Cardiac septum (tissue), 1 donor: ENCODE data around the gene MAP7. TPM values are rescaled to one million over a fixed set of nuclear protein-coding genes. Genes with fewer than 3 reads are reported as not detected.
"Not testable (repeated sequence)": the region's sequence is repeated elsewhere in the genome, so short reads cannot be mapped to it uniquely, and the experiment has no call there.

ENCODE experiments used
- DNase-seq: peaks from one replicate; pipeline ENCODE4 v3.0.0-alpha.2; 2020; ENCODE audit warnings: low spot score
- intact Hi-C: fragments of 100-400 bp; cut with DNase I; formaldehyde crosslinking; loops from one replicate; pipeline ENCODE4 v1.14.0; 2022
- total RNA-seq: library from RNA; stranded (reverse); fragmentation: NEBNext Ultra II Directional; extraction: Animal tissue kit (Norgen Biotek cat#: 25700); gene quantifications from one replicate; pipeline ENCODE4 v1.2.1, GENCODE V29; 2021
- donor health status: DM: no; HTN: no; CAD: no.

The MAP7 gene
- total RNA-seq, 1 donor from 2014 or later: 1.5 TPM

DNA sequence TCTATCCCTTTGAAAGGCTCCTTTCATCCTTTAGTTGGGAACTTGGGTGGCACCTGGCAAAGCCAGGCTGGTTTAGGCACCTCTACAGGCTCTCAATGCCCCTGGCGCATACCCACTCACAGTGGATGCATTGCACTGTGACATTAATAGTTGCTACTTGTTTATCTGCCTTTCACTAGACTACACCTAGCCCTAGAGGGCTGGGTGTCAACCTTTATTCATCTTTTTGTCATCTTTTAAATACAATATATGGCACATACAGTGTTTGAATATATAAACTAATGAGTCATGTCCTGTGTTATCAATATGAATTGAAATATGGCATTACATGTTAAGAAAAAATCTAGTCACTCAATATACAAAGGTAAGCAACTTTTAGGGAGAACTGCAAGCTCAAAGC, 140.6 kb downstream of the MAP7 start:
- no peak for DNase-seq
- intact Hi-C loops: no loop called here

DNA sequence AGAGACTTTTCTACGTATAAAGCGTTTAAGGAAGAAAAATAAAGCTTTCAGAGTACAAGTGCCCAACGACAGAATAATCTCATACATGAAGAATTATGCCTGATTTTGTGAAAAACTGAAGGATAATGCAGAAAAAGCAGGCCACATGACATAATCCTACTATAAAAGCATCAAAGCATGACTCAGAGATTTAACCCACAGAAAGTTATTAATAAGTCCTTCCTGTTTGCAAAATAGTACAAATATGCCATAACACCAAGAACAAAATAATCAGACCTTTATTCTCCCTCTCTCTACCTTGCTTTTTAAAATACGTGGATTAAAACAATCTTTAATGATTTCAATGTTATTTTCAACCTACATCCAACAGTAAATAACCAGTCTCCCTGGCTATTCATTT, 142.0 kb downstream of the MAP7 start:
- DNase-seq: no peak
- intact Hi-C loops: no loop called here

DNA sequence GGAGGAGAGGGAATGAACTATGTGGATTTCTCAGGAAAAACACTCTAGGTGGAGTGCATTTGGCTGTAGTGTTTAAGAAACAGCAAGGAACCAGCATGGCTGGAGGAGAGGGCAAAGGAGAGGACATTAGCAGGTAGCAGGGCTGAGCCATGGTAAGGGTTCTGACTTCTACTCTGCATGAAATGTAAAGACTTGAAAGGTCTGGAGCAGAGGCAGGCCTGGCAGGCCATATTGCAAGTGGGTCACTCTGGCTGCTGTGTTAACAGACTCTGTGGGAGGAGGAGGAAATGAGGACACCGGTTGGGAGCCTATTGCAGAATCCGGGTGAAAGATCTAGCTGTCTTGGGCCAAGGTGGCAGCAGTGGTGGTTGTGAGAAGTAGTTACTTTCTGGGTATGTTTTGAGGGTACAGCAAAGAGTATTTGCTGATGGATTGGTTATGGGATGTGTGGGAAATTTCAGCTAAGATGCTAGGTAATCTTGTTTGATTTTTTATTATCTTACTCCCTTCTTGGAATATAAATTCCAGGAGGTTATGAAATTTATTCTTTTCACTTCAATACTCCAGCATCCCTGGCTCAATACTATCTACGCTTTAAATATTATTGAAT, 144.7 kb downstream of the MAP7 start:
- DNase-seq: no peak
- intact Hi-C loops: no loop called here

DNA sequence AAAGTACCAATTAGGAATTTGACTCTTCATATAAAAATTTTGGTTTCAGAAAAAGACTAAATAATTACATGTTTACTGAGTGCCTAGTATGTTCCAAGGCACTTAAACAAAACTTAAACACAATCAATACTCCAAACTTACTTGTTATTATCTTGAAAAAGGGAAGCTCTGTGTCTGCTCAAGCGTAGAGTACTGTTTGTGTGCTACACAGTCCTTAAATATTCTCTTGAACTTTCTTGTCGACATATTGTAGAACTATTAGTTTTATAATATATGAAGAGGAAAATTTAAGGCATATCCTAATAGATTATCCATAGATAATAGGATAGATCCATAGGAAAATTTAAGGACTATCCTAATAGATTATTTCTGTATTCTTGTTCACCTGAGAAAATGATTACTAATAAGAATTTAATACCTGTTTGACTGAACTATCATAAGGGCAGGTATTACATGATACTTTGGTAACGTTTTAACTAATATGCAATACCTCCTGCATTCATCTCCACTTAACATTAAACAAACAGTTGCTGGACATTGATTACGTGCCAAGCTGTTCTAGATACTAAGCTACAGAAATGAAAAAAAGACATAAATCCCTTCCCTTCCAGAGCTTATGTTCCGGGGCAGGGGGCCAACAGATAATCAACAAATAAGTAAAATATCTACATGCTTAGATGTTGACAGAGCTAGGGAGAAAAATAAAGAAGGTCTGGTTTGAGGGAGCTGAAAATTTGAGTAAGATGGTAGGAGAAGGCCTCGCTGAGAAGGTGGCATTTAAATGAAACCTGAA, 145.4 kb downstream of the MAP7 start:
- no peak for DNase-seq
- intact Hi-C loops: no loop called here

DNA sequence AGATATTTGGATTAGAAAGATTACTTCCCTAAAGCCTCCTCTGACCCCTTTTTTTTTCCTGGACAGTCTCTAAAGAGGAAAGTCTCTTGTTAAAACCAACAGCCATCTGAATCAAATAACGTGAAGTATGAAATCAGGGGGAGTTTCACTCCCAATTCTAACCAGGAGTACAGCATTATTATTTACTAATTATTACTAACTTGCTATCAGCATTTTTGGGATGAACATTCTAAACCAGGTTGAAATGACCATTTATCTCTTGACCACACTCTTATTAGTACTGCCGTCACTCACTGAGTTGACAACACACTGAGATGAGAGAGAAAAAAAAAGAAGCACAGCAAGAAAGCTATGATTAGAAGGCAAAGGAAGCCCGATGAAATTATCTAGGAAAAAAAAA, 146.2 kb downstream of the MAP7 start:
- no peak for DNase-seq
- intact Hi-C loops: no loop called here

DNA sequence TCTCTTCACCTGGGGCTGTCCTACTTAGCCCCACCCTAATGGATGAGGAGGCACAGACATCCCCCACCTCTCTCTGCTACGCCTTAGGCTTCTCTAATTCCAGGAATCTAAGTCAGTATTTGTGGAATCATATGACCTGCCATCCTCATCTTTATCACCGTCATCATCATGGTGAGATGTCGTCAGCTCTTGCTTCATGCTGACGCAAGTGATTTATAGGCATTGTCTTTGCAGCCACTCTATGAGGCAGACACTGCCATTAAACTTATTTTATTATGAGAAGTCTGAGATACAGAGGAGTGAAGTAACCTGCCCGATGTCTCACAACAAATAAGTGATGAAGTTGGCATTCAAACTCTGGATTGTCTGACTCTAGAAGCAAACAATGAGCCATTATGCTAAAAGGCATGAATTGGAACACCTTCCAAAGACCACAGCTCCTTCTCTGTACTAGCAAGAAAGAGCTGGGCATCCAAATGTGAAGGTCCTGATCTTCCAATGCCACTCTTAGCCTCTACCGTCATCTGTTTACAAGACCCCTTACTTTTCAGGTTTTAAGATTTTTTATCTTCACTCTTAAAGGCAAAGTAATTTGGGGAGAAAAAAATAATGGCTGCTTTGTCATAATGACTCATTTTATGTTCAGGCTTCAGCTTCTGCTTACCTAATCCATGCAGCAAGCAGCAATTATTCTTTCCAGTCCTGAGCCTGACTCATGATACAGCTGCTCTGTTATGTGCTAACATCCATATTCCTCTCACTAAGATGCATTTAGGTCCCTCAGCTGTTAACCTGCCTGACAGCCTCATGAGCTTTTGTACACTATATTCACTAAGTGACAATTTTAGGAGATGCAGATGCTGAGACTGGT, 146.9 kb downstream of the MAP7 start:
- intact Hi-C loops: no loop called here
- no peak for DNase-seq

DNA sequence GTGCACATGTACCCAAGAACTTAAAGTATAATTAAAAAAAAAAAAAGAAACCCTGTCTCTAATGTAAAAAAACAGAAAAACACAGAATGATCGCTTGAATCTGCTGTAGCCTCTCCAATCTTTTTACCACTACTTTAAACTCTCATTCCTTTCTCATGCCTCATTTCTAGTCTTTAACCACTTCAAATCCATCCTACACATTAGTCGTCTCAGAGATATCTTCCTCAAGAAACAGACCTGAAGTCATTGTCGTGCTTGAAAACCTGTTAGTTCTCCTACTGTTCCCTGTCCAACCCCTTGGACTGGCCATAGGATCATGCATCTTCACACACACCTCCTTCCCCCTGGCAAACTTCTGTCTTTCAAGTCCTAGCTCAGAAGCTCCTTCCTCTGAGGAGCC, 148.5 kb downstream of the MAP7 start:
- intact Hi-C loops: no loop called here
- no peak for DNase-seq

DNA sequence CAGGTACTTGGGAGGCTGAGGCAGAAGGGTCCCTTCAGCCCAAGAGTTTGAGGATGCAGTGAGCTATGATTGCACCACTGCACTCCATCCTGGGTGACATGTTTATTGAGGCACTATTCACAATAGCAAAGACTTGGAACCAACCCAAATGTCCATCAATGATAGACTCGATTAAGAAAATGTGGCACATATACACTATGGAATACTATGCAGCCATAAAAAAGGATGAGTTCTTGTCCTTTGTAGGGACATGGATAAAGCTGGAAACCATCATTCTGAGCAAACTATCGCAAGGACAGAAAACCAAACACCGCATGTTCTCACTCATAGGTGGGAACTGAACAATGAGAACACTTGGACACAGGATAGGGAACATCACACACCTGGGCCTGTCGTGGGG, 149.0 kb downstream of the MAP7 start:
- DNase-seq, intact Hi-C loops: not testable (repeated sequence)

DNA sequence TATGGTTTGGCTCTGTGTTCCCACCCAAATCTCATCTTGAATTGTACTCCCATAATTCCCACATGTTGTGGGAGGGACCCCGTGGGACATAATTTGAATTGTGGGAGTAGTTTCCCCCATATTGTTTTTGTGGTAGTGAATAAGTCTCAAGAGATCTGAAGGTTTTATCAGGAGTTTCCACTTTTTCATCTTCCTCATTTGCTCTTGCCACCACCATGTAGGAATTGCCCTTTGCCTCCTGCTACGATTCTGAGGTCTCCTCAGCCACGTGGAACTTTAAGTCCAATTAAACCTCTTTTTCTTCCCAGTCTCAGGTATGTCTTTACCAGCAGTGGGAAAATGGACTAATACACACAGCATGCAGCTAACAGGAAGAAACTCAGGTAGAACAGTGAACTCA, 151.8 kb downstream of the MAP7 start:
- no peak for DNase-seq
- intact Hi-C loops: no loop called here

DNA sequence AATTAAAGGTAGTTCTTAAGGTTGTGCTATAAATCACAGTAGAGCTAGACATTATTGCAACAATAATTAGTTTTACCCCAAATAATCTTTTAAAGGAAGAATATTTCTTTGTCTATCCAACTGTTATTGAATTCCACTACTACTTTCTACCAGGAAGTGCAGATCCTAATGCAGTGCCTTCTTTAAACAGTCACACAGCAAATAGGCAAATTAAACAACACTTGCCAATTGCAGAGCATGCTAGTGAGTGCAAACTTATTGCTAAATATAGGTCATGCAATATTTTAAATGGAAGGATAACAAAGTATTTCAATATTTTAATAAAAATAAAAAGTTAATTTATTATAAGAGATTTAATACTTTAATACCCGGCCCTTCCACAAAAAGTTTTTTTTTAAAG, 153.3 kb downstream of the MAP7 start:
- intact Hi-C loops: no loop called here
- no peak for DNase-seq

DNA sequence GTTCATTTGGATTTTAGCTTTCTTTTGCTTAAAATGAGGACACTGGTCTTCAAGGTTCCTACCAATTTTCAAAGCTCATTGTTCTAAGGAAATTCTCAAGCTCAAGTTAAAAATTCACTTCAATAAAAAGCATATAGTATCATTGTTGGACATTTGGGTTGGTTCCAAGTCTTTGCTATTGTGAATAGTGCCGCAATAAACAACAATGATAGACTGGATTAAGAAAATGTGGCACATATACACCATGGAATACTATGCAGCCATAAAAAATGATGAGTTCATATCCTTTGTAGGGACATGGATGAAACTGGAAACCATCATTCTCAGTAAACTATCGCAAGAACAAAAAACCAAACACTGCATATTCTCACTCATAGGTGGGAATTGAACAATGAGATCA, 159.3 kb downstream of the MAP7 start:
- intact Hi-C loops, DNase-seq: not testable (repeated sequence)

DNA sequence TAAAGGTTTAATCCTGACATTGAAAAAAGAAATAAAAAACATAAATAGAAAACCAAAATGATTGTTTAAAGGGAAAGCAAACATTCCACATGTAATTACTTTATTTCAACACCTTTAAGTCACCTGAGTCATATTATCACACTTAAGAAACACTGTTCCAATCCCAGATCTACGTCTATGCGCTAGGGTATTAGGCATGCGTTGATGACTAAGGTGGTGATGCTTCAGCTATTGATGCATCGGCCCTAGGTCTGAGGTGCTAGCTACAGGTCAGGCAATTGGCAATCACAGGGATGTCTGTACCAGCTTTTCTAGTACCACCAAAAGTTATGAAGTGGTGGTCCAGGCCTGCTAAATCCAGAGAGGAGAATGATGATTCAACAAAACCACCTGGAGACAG, 162.9 kb downstream of the MAP7 start:
- DNase-seq: no peak
- intact Hi-C loops: no loop called here

DNA sequence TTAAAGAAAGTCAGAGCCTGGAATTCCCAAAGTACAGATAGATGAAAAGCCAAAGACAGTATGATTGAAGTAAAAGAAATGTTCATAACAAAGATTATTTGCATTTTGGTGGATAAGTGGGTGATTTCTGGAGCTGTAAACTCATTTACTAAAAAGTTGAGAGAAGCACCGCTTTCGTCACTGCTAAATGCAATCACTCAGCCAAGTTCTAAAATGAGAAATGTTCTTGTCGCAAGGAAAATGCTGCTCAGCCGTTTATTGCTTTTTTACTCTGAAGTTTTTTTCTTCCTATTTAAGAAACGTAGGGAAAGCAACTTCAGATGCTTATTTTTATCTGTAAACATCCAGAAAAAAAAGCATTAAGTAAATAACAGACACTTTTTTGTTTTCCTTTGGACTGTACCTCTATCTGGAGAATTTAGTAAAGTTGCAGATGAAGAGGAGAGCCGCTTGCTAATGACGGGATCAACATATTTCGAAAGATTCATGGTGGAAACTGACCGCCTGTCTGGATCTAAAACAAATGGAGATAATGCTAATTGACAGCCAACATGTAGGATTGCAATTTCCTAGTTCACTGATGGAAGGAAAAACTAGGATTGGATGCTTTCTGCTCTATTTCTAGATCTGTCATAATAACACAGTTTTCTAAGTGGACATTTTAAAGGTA, 166.8 kb downstream of the MAP7 start:
- intact Hi-C loops: no loop called here
- no peak for DNase-seq

DNA sequence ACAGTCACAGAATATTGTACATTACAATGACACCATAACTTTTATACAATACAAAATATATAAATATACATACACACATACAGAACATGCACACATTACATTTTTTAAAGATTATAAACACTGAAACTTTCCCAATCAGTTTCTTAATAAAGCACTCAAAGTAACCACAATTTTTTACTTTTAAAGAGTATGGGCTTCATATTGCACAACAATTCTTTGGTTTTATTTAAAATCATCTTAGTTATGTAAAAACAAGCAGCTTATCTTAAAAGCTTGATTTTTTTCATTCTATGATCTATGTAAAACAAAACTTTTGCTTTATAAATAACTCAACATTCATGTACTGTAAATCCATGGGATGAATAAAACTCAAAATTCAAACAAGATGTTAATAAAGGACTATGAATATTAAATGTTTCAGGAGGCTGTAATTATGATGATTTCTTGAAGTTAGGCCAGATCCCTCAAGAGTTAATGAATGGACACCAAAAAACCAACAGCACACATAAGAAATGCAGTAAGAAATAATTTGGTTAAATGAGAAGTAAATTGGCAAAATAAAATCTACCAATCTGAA, 167.5 kb downstream of the MAP7 start:
- DNase-seq: no peak
- intact Hi-C loops: no loop called here

DNA sequence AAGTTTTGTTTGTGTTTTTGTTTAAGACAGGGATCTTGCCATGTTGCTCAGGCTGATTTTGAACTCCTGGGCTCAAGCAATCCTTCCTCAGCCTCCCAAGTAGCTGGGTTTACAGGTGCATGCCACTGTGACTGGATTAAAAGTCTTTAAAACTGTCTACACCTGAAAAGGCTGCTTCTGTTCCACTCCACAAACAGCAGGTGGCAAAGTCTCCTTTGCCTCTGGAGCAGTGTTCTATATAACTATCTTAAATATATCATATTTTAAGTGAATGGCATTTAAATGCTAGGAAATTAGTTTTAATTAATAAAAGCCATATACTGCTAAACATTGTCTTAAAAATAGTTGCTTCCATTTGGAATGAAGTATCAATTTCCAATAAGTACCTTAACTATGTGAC, 171.3 kb downstream of the MAP7 start:
- intact Hi-C loops: no loop called here
- no peak for DNase-seq

DNA sequence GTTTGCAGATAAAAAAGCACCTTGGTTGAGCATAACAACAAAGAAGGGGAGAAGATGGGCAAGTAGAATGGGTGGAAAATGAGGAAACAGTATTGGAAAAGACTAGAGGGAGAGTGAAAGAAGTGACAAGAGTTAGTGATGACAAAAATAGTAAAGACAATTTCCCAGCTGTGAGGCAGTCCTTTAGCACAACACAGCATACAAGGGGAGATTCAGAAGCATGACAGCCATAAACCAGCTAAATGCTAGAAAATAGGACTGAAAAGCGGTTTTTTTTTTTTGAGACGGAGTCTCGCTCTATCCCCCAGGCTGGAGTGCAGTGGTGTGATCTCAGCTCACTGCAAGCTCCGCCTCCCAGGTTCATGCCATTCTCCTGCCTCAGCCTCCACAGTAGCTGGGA, 174.4 kb downstream of the MAP7 start:
- DNase-seq, intact Hi-C loops: not testable (repeated sequence)

DNA sequence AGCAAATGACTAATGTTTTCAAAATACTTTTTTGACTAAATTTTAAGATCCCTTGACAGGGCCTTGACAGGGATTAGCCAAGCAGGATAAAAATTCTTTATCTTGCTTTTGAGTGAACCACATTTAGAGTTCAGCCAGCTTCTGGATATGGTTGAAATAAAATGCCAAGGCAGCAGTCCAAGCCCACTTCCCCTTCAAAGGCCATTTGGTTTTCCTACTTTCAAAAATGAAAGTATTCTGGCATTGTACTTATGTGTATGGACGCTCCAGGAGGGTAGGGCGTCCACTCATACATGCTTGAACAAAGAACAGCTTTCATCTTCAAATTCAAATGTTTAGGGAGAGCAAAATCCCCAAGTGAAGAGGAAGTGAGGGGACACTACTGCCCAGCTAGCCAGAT, 178.3 kb downstream of the MAP7 start:
- no peak for DNase-seq
- intact Hi-C loops: no loop called here

DNA sequence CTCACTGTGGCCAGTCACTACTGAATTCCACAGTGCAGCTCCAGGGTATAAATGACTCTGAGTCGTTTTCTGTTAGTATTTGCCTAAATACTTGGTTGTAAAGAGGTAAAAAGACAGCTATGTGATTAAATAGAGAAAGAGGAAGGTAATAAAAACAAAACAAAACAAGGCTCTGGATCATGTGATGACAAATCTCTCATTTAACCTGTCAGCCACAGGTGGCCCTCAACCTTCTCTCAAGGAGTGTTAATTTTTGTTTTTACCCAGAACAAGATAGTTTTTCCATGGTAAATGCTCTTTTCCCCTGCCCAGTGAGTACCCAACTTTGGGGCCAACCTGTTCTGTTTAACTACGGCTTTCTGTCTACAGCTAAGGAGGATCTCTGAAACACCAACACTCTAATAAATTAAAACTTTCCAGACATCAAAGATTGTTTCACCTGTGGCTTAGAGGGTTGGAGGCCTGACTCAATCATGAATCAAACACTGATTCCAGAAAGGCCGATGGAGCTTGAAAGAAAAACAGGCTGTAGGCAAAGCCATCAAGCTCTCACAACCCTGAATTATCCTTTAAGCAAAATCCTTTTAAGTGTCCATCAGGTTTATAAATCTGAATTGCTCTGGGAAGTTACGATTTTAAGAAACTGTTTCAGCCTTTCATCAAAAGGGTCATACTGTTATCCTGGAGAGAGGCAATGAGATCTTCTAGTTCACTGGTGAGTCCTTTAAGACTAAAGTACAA, 179.1 kb downstream of the MAP7 start:
- DNase-seq: no peak
- intact Hi-C loops: no loop called here

DNA sequence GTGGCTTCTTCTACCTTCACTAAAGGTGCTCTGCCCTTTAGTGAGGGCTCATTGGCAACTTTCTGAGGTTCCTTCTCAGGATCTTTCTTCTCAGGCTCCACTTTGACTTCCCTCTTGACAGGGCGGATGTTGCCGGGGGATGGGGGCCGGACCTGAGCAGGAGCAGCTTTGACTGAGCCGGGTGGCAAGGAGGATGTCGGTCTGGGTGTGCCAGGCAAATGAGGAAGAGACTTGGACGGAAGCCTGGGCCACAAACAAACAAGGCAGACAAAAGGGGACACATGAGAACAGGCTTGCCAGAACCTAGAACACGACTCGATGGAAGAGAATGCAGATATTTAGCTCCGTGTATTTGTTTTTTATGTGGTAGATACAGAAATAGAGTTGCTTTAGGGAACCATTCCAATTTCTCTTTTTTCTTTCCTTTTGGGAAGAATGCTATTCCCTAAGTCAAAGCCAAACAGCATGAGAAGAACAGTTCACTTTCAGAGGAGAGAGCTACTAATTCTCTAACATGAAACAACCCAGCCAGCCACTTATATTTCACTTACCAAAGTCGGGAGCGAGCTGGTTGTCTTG, 184.4 kb downstream of the MAP7 start:
- intact Hi-C loops: no loop called here

More for the DNA sequence above, 184.4 kb downstream of the MAP7 start:
- peak; percentile 81 for DNase-seq
